ENCODE data around the gene LBX1. TPM values are rescaled to one million over a fixed set of nuclear protein-coding genes. Genes with fewer than 3 reads are reported as not detected.

Gene LBX1
- total RNA-seq, 1 donor from 2014 or later, result not detected

GRCh38 chr10:101258179-101258885, 29.1 kb upstream of the LBX1 start:
- Mint-ChIP-seq H3K36me3 (ENCODE audit: low read depth) (no peaks in the 10 kb centered on the region), H3K4me1 (no peaks in the 10 kb centered on the region), H3K27me3 (peaks cover 37% of the 10 kb centered on the region), H3K9me3 (no peaks in the 10 kb centered on the region), H3K4me3 (no peak overlapping the region), H3K27ac (no peak overlapping the region)
- intact Hi-C loops (cut with micrococcal nuclease), result no loop called here
- no peak for DNase-seq

DNA sequence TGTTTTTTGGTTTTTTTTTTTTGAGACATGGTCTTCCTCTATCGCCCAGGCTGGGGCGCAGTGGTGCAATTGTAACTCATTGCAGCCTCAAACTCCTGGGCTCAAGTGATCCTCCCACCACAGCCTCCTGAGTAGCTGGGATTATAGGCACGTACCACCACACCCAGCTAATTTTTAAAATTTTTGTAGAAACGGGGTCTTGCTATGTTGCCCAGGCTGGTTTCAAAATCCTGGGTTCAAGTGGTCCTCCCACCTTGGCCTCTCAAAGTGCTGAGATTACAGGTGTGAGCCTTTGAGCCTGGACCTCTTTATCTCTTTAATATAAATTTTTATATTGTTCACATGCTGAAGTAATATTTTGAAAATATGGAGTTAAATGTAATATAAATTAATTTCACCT, 28.2 kb upstream of the LBX1 start:
- H3K9me3 Mint-ChIP-seq, result no peaks in the 10 kb centered on the region
- no peaks in the 10 kb centered on the region for H3K36me3 Mint-ChIP-seq (ENCODE audit: low read depth)
- no peak overlapping the region for H3K27ac Mint-ChIP-seq
- H3K4me3 Mint-ChIP-seq, result no peak overlapping the region
- H3K27me3 Mint-ChIP-seq, result peaks cover 30% of the 10 kb centered on the region
- no peak for DNase-seq
- H3K4me1 Mint-ChIP-seq, result no peaks in the 10 kb centered on the region
- intact Hi-C loops (cut with micrococcal nuclease), result no loop called here

GRCh38 chr10:101257084-101257483, 27.8 kb upstream of the LBX1 start:
- H3K9me3 Mint-ChIP-seq, result no peaks in the 10 kb centered on the region
- no peak overlapping the region for H3K4me3 Mint-ChIP-seq
- no peak for DNase-seq
- H3K36me3 Mint-ChIP-seq (ENCODE audit: low read depth), result no peaks in the 10 kb centered on the region
- H3K4me1 Mint-ChIP-seq, result no peaks in the 10 kb centered on the region
- intact Hi-C loops (cut with micrococcal nuclease), result no loop called here
- no peak overlapping the region for H3K27ac Mint-ChIP-seq
- peaks cover 26% of the 10 kb centered on the region for H3K27me3 Mint-ChIP-seq

DNA sequence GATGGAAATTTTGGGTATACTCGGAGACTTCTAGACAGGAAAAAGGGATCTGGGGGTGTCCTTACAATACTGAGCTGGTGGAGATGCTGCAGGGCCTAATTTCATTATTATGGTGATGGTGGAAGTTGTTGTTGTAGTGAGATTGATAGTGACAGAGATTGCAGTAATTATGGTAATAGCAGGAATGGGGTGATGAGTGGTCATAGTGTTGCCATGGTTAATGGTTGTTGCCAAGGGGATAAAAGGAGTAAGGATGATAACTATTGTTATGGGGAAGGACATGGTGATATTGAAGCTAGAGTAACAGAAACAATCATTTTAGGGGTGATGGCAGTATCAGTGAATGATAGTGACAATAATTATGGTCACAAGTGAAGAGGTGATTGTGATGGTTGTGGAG, 27.1 kb upstream of the LBX1 start:
- intact Hi-C loops (cut with micrococcal nuclease), result no loop called here
- no peak for DNase-seq
- peaks cover 25% of the 10 kb centered on the region for H3K27me3 Mint-ChIP-seq
- H3K9me3 Mint-ChIP-seq, result no peaks in the 10 kb centered on the region
- no peaks in the 10 kb centered on the region for H3K36me3 Mint-ChIP-seq (ENCODE audit: low read depth)
- H3K4me3 Mint-ChIP-seq, result no peak overlapping the region
- no peaks in the 10 kb centered on the region for H3K4me1 Mint-ChIP-seq
- H3K27ac Mint-ChIP-seq, result no peak overlapping the region

GRCh38 chr10:101250136-101250535, 20.9 kb upstream of the LBX1 start:
- Mint-ChIP-seq H3K27ac (no peak overlapping the region), H3K4me3 (no peak overlapping the region), H3K9me3 (no peaks in the 10 kb centered on the region), H3K36me3 (ENCODE audit: low read depth) (no peaks in the 10 kb centered on the region), H3K4me1 (no peaks in the 10 kb centered on the region), H3K27me3 (peaks cover 28% of the 10 kb centered on the region)
- intact Hi-C loops (cut with micrococcal nuclease), result no loop called here
- no peak for DNase-seq

DNA sequence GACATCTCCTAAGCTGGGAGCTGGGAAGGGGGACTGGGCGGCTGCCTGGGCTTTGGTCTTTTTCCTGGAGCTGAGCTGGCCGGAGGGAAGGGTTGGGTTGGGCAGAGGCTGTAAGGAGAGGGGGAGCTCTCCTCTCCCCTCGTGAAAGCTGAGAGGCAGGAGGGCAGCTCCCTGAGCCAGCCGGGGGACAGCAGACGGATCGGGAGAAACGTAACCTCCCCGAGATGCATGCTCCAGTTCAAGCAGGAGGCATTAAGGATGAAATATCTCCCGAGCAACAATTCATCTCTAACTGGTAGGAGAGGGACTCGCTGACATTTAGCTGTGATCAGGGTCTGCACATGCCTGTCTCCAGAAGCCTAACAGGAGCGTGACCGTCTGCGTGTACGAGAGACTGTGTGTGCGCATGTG, 19.9 kb upstream of the LBX1 start:
- Mint-ChIP-seq H3K27ac (no peak overlapping the region), H3K4me1 (no peaks in the 10 kb centered on the region), H3K4me3 (no peak overlapping the region), H3K36me3 (ENCODE audit: low read depth) (no peaks in the 10 kb centered on the region), H3K27me3 (peaks cover 29% of the 10 kb centered on the region), H3K9me3 (no peaks in the 10 kb centered on the region)
- intact Hi-C loops (cut with micrococcal nuclease), result no loop called here
- DNase-seq, result no peak

DNA sequence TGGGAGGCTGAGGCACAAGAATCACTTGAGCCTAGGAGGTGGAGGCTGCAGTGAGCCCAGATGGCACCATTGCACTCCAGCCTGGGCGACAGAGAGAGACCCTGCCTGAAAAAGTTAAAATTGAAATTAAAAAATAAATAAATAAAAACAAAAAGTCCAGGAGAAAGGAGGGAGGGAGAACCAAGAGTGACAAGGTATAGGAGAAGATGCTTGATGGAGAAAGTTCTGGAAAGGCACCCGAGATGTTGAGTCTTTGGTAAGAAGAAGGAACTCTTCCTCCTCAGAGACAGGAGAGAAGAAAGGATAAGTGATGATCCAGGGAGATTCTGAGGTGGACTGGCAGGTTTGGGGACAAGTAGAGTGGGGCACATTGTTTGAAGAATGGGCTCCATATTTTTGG, 17.4 kb upstream of the LBX1 start:
- Mint-ChIP-seq H3K36me3 (ENCODE audit: low read depth) (no peaks in the 10 kb centered on the region), H3K27me3 (peaks cover 35% of the 10 kb centered on the region), H3K4me1 (no peaks in the 10 kb centered on the region), H3K4me3 (no peak overlapping the region), H3K27ac (no peak overlapping the region), H3K9me3 (no peaks in the 10 kb centered on the region)
- intact Hi-C loops (cut with micrococcal nuclease), result no loop called here
- DNase-seq, result no peak

DNA sequence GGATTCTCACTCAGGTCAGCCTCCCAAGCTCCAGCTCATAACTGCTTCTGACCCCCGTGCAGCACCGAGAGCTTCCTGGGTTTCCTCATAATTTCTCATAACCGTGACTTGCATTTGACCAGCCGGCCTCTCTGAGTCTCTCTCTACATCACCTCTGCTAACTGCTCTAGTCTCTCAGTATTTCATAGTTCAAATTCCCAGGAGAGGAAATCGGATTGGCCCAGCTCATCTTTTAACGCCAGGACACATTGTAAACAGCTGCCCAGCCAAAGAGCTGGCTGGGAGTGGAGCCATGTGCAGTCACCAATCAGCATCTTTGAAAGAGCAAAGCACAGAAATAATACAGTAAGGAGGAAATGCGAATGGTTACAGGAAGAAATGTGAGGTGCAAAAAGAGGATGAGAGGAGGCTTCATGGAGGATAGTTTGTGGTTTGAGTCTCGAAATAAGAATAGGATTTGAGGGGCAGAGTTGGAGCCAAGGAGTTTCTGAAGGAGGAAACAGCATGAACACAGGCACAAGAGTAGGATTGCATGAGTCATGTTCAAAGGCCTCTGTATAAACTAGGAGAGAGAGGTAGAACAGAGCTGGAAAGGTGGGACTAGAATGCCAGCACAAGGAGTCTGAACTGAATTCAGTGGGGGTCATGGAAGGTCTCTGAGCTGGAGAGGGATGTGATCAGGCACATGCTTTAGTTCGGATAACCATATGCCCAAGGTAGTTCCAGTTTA, 15.2 kb upstream of the LBX1 start:
- DNase-seq, result no peak
- intact Hi-C loops (cut with micrococcal nuclease), result no loop called here
- Mint-ChIP-seq H3K36me3 (ENCODE audit: low read depth) (no peaks in the 10 kb centered on the region), H3K4me1 (no peaks in the 10 kb centered on the region), H3K27me3 (peaks cover 47% of the 10 kb centered on the region), H3K4me3 (no peak overlapping the region), H3K9me3 (no peaks in the 10 kb centered on the region), H3K27ac (no peak overlapping the region)

GRCh38 chr10:101241840-101242707, 12.8 kb upstream of the LBX1 start:
- no peak for DNase-seq
- Mint-ChIP-seq H3K9me3 (no peaks in the 10 kb centered on the region), H3K4me3 (no peak overlapping the region), H3K27me3 (peaks cover 61% of the 10 kb centered on the region), H3K36me3 (ENCODE audit: low read depth) (no peaks in the 10 kb centered on the region), H3K27ac (no peak overlapping the region), H3K4me1 (peaks cover 4% of the 10 kb centered on the region)
- intact Hi-C loops (cut with micrococcal nuclease), result no loop called here

DNA sequence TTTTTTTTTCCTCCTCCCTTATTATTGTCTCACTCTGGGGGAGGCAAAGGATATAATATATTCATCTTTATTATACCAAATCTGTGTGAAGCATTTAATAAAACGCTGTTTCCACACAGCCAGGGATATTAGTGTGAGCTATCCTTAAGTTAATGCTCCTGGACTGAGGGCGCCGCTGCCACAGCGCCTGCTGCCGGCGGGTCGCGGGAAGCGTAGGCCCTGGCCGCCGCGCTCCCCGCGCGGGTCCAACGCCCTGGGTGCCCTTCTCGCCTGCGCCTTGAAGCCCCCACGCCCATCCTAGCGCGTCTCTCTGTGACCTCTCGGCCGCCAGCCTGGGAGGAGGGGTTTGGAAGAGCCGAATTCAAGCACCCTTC, 9.5 kb upstream of the LBX1 start:
- H3K36me3 Mint-ChIP-seq (ENCODE audit: low read depth), result no peaks in the 10 kb centered on the region
- H3K27ac Mint-ChIP-seq, result no peak overlapping the region
- no peak overlapping the region for H3K4me3 Mint-ChIP-seq
- peaks cover 6% of the 10 kb centered on the region for H3K4me1 Mint-ChIP-seq
- H3K9me3 Mint-ChIP-seq, result no peaks in the 10 kb centered on the region
- H3K27me3 Mint-ChIP-seq, result peaks cover 67% of the 10 kb centered on the region
- peak; percentile 73 for DNase-seq
- intact Hi-C loops (cut with micrococcal nuclease), result loop anchor here (1.0 to 5.0 kb wide), 2 partner anchors 23 to 54 kb away; no protein-coding TSS in a partner anchor

DNA sequence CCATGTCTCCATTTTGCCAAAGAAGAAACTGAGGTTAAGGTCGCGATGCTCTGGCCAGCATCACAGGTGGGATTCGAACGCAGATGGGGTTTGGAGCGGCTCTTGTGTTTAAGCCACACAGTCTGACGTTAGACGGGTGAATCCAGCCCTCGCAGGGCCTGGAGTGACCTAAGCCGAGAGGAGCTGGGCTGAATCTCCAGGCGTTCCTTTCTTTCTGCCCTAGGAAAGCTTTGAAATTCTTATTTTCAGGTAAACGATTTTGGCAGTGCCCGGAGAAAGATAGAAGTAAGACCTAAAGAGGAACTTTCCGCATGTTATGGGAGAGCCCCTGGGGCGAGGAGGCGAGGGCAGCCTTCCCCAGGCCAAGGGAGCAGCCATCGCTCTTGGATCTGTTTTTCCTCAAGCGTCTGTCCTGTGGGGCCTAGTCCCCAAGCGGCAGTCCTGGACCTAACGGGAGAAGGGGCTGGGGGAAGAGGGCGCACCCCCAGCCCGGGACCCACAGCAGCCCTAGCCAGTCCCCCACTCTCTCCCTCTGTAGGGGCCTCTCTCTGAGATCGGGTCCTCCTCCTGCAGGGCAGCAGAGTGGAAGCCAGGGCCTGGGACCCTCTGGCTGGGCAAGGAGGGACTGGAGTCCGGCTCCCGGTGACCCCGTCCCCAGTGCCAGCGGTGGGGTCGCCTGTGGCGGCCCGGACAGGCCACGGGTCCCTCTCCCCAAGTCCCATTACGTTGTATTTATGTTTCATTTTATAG, 8.9 kb upstream of the LBX1 start:
- no peaks in the 10 kb centered on the region for H3K36me3 Mint-ChIP-seq (ENCODE audit: low read depth)
- DNase-seq, result no peak
- H3K27me3 Mint-ChIP-seq, result peaks cover 70% of the 10 kb centered on the region
- intact Hi-C loops (cut with micrococcal nuclease), result loop anchor here (1.0 to 5.0 kb wide), 3 partner anchors 12 to 54 kb away; no protein-coding TSS in a partner anchor
- H3K9me3 Mint-ChIP-seq, result no peaks in the 10 kb centered on the region
- peaks cover 6% of the 10 kb centered on the region for H3K4me1 Mint-ChIP-seq
- H3K4me3 Mint-ChIP-seq, result no peak overlapping the region
- no peak overlapping the region for H3K27ac Mint-ChIP-seq

- peak overlapping the region; percentile 62 for H3K27ac Mint-ChIP-seq
Observed at GRCh38 chr10:101237081-101237981, 8.1 kb upstream of the LBX1 start.

More at GRCh38 chr10:101237081-101237981, 8.1 kb upstream of the LBX1 start:
- peak; percentile 58 for DNase-seq
- intact Hi-C loops (cut with micrococcal nuclease), result loop anchor here (1.0 to 5.0 kb wide), 2 partner anchors 11 to 55 kb away; no protein-coding TSS in a partner anchor
- H3K9me3 Mint-ChIP-seq, result no peaks in the 10 kb centered on the region
- H3K27me3 Mint-ChIP-seq, result peaks cover 76% of the 10 kb centered on the region
- peaks cover 6% of the 10 kb centered on the region for H3K4me1 Mint-ChIP-seq
- H3K4me3 Mint-ChIP-seq, result peak overlapping the region; percentile 24
- no peaks in the 10 kb centered on the region for H3K36me3 Mint-ChIP-seq (ENCODE audit: low read depth)

Measured in activated CD4-positive, alpha-beta T cell treated with anti-CD3 and anti-CD28 coated beads, Interleukin-2, amount 10 ng/mL, durations not matched to agents 24 days and 14 days (primary cell).